ENCODE measurements around the gene SELPLG.
"Not testable (repeated sequence)": the region's sequence is repeated elsewhere in the genome, so short reads cannot be mapped to it uniquely, and the experiment has no call there.

Gene SELPLG

GRCh38 chr12:108633534-108634248 lies at the start of gene SELPLG:
Gene SELPLG (minus strand): TSS chr12:108633894. CDS start chr12:108624307, 9,587 bp downstream.
- peak; percentile 67 to 85 for DNase-seq

GRCh38 chr12:108681317-108681716 lies 47.6 kb upstream of the SELPLG start:
- DNase-seq, result no peak

- no peak for DNase-seq
These were observed 45.5 kb upstream of the SELPLG start for GRCh38 chr12:108679106-108679681.

GRCh38 chr12:108678104-108678730 lies 44.5 kb upstream of the SELPLG start:
- no peak for DNase-seq

DNA sequence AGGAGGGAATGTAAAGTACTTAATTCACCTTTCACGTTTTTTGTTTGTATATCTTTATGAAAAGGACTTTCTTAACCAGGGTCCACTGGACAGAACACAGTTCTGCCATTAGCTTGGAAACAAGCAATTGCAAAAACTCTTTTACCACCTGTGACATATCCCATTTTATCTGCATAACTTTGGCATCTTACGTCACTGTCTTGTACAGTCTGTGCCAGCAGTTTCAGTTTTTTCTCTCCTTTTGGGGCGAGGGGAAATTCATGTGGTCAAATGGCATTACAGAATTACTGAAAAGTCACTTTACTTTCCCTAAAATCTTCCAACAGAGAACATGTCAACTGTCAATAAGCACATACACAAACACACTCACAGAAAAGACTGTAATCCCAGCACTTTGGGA lies 43.7 kb upstream of the SELPLG start:
- no peak for DNase-seq

- DNase-seq, result no peak
These were observed 43.0 kb upstream of the SELPLG start for GRCh38 chr12:108676707-108677106.

- DNase-seq, result no peak
These were observed 42.1 kb upstream of the SELPLG start for GRCh38 chr12:108675792-108676191.

DNA sequence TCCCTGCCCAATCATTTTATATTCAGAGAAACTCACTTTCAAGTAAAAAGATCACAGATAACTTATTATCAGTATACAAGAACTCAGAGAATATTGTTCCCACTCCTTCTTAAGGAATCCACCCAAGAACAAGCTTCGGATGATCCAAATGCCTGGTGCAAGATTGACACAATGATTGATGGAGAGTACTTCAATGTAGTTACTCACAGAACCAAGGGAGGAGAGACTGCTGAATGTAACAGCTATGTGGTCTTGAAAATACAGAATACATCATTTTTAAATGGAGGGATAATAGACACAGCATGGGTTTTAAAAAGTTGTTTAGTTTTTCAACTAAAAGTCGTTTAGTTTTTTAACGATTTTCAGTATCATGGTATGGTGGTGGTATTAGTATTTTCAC lies 38.4 kb upstream of the SELPLG start:
- no peak for DNase-seq

DNA sequence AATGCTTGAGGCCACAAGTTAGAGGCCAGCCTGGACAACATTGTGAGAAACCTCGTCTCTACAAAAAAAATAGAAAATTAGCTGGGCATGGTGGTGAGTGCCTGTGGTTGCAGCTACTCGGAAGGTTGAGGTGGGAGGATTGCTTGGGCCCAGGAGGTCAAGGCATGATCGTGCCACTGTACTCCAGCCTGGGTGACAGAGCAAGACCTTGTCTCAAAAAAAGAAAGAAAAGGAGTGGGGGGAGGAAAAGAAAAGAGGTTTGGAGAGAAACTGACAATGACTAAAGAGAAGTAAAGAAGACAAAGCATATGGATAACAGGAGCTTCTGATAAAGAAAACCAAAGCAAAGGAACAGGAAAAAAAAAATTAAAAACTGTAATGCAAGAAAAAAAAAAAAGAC lies 37.4 kb upstream of the SELPLG start:
- DNase-seq, result no peak

- no peak for DNase-seq
These were observed 36.5 kb upstream of the SELPLG start for GRCh38 chr12:108670066-108670631.

DNA sequence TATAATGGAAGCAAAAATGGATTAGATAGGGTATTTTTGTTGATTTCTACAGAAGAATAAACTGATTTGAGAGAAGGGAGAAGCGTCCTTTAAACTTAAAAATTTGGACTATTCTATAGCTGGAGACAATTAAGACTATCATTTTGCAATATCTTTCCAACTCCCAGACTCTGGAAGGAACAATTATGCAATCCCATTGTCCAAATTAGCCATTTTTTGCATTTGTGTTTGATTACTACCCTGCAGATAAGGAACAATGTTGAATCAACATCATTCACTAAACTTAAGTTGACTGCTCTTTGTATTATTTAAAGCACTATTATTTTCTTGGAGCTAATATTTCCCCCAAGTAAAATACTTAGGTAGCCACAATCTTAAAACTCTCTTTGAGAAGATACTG lies 34.8 kb upstream of the SELPLG start:
- no peak for DNase-seq

DNA sequence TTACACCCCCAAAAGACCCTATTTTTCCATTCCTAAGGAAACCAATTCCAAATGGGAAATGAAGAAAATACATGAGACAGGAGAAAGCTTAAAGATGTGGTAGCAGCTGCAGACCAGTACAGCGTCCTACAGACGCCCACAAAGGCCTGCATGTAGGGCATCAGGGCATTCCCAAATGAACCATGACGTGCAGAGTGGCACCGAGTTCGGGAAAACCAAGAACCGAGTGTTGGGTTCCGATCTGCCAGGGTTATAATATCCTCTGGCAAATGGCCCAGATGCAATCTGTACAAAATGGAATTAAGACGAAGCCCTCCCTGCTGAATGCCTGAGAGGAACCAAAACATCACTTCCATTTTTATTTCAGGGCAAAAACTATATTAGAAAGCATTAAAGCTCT lies 34.4 kb upstream of the SELPLG start:
- DNase-seq, result no peak

- DNase-seq, result no peak
These were observed 33.7 kb upstream of the SELPLG start for GRCh38 chr12:108667349-108667748.

DNA sequence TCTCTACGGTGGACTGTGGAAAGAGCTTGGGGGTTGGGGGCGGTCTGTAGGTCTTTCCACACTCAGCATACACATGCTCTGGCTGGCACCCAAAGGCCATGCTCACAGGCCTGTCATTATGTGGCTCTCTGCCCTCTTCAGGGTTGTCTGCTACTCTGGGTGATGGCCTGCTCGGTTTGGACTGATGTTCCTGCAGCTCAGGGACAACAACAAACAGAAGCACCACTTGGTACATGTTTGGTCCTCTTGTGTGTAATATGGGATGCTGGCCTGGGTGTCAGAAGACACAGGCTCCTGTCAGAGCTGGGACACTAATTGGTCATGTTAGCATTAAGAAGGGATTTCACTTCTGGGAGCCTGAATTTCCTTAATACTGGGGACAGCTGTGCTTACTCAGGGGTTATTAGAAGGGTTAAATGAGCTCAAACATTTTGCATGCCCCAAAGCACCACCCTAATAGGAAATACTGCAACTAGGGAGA lies 32.7 kb upstream of the SELPLG start:
- DNase-seq, result no peak

DNA sequence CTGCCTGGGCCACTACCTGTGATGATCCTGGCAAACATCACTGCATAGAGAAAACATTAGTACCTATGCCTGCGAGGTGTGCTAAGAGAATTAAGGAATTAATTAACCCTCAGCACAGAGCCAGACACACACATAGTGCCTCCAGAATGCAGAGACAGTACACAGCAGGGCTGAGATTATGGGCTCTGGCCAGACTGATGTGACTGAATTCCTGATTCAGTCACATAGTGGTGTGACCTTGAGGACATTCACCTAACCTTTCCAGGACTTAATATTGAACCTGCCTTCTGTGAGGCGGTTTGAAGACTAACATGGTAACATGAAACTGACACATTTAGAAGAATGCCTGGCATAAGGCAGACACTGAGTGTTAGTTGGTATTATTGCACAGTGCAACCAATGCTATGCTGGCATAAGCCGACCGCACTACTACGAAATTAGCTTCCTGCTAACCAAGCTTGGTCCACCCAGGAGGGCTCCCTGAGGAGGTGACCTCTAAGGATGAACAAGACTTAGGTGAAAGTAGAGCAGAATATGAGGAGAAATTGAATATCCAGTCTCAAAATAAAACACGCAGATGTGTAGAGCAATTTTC lies 32.0 kb upstream of the SELPLG start:
- DNase-seq, result no peak

- DNase-seq, result peak; percentile 67 to 85
These were observed 30.9 kb upstream of the SELPLG start for GRCh38 chr12:108664338-108665258.

DNA sequence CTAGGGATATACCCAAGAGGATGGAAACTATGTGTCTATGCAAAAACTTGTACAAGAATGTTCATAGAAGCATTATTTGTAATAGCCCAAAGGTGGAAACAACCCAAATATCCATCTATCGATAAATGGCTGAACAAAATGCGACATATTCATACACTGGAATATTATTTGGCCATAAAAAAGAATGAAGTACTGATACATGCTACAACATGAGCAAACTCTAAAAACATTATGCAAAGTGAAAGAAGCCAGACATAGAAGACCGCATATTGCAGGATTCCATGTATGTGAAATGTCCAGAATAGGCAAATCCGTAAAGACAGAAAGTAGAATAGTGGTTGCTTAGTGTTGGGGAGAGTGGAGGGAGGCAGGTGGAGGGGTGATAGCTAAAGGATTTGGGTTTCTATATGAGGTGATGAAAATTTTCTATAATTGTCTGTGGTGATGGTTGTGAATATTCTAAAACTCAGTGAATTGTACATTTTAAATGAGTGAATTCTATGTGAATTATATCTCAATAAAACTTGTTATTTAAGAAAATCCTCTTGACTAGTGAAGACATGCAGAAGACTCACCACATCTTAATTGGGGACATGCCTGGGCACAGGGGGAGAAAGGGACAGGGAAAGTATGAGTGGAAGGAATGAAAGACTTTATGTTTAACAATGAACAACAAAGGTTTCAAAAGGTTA lies 29.8 kb upstream of the SELPLG start:
- no peak for DNase-seq

GRCh38 chr12:108658115-108658514 lies 24.4 kb upstream of the SELPLG start:
- DNase-seq, result not testable (repeated sequence)

DNA sequence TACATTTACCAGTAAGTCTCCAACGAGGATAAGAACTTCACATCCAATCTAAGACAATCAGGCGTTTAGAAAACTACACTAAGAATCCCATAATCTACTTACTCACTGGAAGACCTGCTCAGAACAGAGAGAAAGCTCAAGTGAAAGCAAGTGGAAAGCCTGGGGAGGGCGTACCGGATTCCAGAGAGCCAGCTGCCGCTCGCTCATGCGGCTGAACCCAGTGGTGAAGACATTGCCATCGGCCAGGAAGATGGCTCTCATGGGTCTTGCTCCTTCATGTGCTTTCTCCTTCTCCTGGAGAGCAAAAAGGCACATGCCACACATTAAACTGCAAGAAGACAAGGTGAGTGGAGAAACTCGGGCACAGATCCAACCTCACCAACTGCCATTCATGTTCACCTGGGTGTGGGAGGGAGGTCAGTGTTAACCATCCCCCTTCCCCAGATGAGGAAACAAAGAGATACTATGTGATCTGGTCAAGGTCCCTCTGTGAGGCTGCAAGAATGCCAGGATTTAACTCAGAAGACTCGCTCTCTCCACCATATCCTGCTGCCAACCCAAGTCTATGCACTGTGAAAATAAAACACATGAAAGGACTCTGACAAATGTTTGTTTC lies 23.5 kb upstream of the SELPLG start:
- DNase-seq, result no peak

DNA sequence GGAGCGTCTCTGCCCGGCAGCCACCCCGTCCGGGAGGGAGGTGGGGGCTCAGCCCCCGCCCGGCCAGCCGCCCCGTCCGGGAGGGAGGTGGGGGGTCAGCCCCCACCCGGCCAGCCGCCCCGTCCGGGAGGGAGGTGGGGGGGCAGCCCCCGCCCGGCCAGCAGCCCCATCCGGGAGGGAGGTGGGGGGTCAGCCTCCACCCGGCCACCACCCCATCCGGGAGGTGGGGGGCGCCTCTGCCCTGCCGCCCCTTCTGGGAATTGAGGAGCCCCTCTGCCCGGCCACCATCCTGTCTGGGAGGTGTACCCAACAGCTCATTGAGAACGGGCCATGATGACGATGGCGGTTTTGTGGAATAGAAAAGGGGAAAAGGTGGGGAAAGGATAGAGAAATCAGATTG lies 22.6 kb upstream of the SELPLG start:
- DNase-seq, result not testable (repeated sequence)

DNA sequence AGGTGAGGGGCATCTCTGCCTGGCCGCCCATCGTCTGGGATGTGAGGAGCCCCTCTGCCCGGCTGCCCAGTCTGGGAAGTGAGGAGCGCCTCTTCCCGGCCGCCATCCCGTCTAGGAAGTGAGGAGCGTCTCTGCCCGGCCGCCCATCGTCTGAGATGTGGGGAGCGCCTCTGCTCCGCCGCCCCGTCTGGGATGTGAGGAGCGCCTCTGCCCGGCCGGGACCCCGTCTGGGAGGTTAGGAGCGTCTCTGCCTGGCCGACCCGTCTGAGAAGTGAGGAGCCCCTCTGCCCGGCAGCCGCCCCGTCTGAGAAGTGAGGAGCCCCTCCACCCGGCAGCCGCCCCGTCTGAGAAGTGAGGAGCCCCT lies 22.1 kb upstream of the SELPLG start:
- DNase-seq, result not testable (repeated sequence)

All from stimulated activated CD4-positive, alpha-beta T cell treated with anti-CD3 and anti-CD28 coated beads, Interleukin-4, amount 100 ng/mL, for 4 hours (primary cell).